Activated CD8-positive, alpha-beta memory T cell treated with anti-CD3 and anti-CD28 coated beads, Interleukin-2, amount 50 U/mL, for 1 hour (primary cell): ENCODE measurements around the gene HMGXB3.
A peak's percentile ranks its signal among the peaks of the same experiment; 100 is the strongest.

Experiments
- DNase-seq: peaks from one replicate; pipeline ENCODE4 v3.0.0-alpha.2; 2020; ENCODE audit errors: extremely low read depth

The HMGXB3 gene

GRCh38 chr5:149990518-149991376 is 9.8 kb upstream of the HMGXB3 start:
- DNase-seq, result peak; percentile 21

- no peak for DNase-seq
Measured at GRCh38 chr5:149993471-149993870, 7.1 kb upstream of the HMGXB3 start.

GRCh38 chr5:149995385-149996204 is 4.9 kb upstream of the HMGXB3 start:
- no peak for DNase-seq

- no peak for DNase-seq
Measured at GRCh38 chr5:149996205-149996890, 4.2 kb upstream of the HMGXB3 start.

GRCh38 chr5:149998281-149998680 is 2.3 kb upstream of the HMGXB3 start:
- no peak for DNase-seq

- DNase-seq, result no peak
Measured at GRCh38 chr5:149999359-149999758, 1.2 kb upstream of the HMGXB3 start.

GRCh38 chr5:149999866-150000255 is 678 bp upstream of the HMGXB3 start:
- DNase-seq, result no peak

GRCh38 chr5:150000990-150001659 is 586 bp downstream of the HMGXB3 start:
- no peak for DNase-seq

- DNase-seq, result peak; percentile 19
Measured at GRCh38 chr5:150001660-150002486, 1.3 kb downstream of the HMGXB3 start.

- DNase-seq, result no peak
Measured at GRCh38 chr5:150006318-150006717, 5.8 kb downstream of the HMGXB3 start.

GRCh38 chr5:150007050-150007449 is 6.5 kb downstream of the HMGXB3 start:
- DNase-seq, result no peak

- DNase-seq, result no peak
Measured at GRCh38 chr5:150009671-150010387, 9.3 kb downstream of the HMGXB3 start.

- DNase-seq, result no peak
Measured at GRCh38 chr5:150013931-150014330, 13.4 kb downstream of the HMGXB3 start.

GRCh38 chr5:150014456-150014855 is 13.9 kb downstream of the HMGXB3 start:
- DNase-seq, result no peak

- DNase-seq, result no peak
Measured at GRCh38 chr5:150015415-150015814, 14.9 kb downstream of the HMGXB3 start.

GRCh38 chr5:150016537-150016936 is 16.0 kb downstream of the HMGXB3 start:
- no peak for DNase-seq

GRCh38 chr5:150017226-150018005 is 16.9 kb downstream of the HMGXB3 start:
- DNase-seq, result no peak

GRCh38 chr5:150020249-150020648 is 19.7 kb downstream of the HMGXB3 start:
- DNase-seq, result no peak

- no peak for DNase-seq
Measured at GRCh38 chr5:150021491-150022157, 21.1 kb downstream of the HMGXB3 start.
